ENCODE data around the gene AGMO. TPM values are rescaled to one million over a fixed set of nuclear protein-coding genes. Genes with fewer than 3 reads are reported as not detected.
"Not testable (repeated sequence)": the region's sequence is repeated elsewhere in the genome, so short reads cannot be mapped to it uniquely, and the experiment has no call there.

Gene AGMO
- total and polyA plus RNA-seq, 2 donors (not counting 1 experiment from before 2014, with no cell fraction given): not detected

- TF ChIP-seq, protein P1, sequence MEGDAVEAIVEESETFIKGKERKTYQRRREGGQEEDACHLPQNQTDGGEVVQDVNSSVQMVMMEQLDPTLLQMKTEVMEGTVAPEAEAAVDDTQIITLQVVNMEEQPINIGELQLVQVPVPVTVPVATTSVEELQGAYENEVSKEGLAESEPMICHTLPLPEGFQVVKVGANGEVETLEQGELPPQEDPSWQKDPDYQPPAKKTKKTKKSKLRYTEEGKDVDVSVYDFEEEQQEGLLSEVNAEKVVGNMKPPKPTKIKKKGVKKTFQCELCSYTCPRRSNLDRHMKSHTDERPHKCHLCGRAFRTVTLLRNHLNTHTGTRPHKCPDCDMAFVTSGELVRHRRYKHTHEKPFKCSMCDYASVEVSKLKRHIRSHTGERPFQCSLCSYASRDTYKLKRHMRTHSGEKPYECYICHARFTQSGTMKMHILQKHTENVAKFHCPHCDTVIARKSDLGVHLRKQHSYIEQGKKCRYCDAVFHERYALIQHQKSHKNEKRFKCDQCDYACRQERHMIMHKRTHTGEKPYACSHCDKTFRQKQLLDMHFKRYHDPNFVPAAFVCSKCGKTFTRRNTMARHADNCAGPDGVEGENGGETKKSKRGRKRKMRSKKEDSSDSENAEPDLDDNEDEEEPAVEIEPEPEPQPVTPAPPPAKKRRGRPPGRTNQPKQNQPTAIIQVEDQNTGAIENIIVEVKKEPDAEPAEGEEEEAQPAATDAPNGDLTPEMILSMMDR (IDR thresholded peaks at IDR 0.05): no peak
- TF ChIP-seq EZH2 (IDR thresholded peaks at IDR 0.05; ENCODE audit: borderline replicate concordance, insufficient read depth, low read depth, low read length, poor library complexity, severe bottlenecking): no peak
- Histone ChIP-seq H3K4me1 (ENCODE audit: control insufficient read depth in 2 of 2, insufficient read depth in 2 of 2, low read length in 2 of 2) (no peaks in the 10 kb centered on the region), H3K4me3 (ENCODE audit: control extremely low read depth in 1 of 5, extremely low read depth in 1 of 5, insufficient read depth in 1 of 5, low read depth in 2 of 5, low read length in 4 of 5) (no peak overlapping the region), H3K27ac (ENCODE audit: low read length in 2 of 2) (no peak overlapping the region), H4K20me1 (ENCODE audit: control insufficient read depth, insufficient read depth, low read length, poor library complexity, severe bottlenecking) (no peaks in the 10 kb centered on the region), H3K4me2 (replicated peaks; ENCODE audit: low read depth, low read length, poor library complexity, severe bottlenecking) (no peak overlapping the region), H2AFZ (ENCODE audit: insufficient read depth, low read depth, low read length, poor library complexity, severe bottlenecking) (no peak overlapping the region), H3K36me3 (replicated peaks in 1 of 2; ENCODE audit: control extremely low read depth in 1 of 2, control insufficient read depth in 1 of 2, extremely low read depth in 1 of 2, insufficient read depth in 2 of 2, low read length in 1 of 2) (no peaks in the 10 kb centered on the region), H3K79me2 (ENCODE audit: control insufficient read depth, insufficient read depth, low read length) (no peaks in the 10 kb centered on the region), H3K9ac (ENCODE audit: low read length) (no peak overlapping the region), H3K27me3 (replicated peaks in 1 of 4; ENCODE audit: control extremely low read depth in 1 of 4, control insufficient read depth in 3 of 4, insufficient read depth in 4 of 4, low read length in 3 of 4) (no peaks in the 10 kb centered on the region), H3K9me3 (ENCODE audit: control extremely low read depth in 1 of 3, control insufficient read depth in 2 of 3, insufficient read depth in 1 of 3, low read length in 2 of 3) (peaks cover 0 to 10% (median 0%) of the 10 kb centered on the region in 3 donors)
- no peaks in the 10 kb centered on the region for H3K4me1 Mint-ChIP-seq
- no peak overlapping the region for H3K4me3 Mint-ChIP-seq
- intact Hi-C loops (cut with micrococcal nuclease): no loop called here
- H3K27ac Mint-ChIP-seq: no peak overlapping the region
- ATAC-seq (ENCODE audit: low read depth) (no peak), DNase-seq (no peak)
- WGBS (ENCODE audit: insufficient coverage): 97% methylated on average over 16 of the region's 21 CpGs
- ChIA-PET CTCF (no interaction called here), POLR2A (no interaction called here)
- peaks cover 3% of the 10 kb centered on the region for H3K9me3 Mint-ChIP-seq (ENCODE audit: insufficient read depth)
- no peaks in the 10 kb centered on the region for H3K27me3 Mint-ChIP-seq
Observed at GRCh38 chr7:15525652-15526263, 36.1 kb downstream of the AGMO start.

GRCh38 chr7:15524077-15524476 is 37.7 kb downstream of the AGMO start:
- ChIA-PET POLR2A (no interaction called here), CTCF (no interaction called here)
- H3K27me3 ChIP-seq (replicated peaks in 1 of 4; ENCODE audit: control extremely low read depth in 1 of 4, control insufficient read depth in 3 of 4, insufficient read depth in 4 of 4, low read length in 3 of 4): no peaks in the 10 kb centered on the region
- no peaks in the 10 kb centered on the region for H3K4me1 ChIP-seq (ENCODE audit: control insufficient read depth in 2 of 2, insufficient read depth in 2 of 2, low read length in 2 of 2)
- no CpG with 5 or more reads among the region's 1 CpG for WGBS (ENCODE audit: insufficient coverage)
- H3K9me3 ChIP-seq (ENCODE audit: control extremely low read depth in 1 of 3, control insufficient read depth in 2 of 3, insufficient read depth in 1 of 3, low read length in 2 of 3): peaks cover 0 to 10% (median 0%) of the 10 kb centered on the region in 3 donors
- DNase-seq (no peak), ATAC-seq (ENCODE audit: low read depth) (no peak)
- H3K9me3 Mint-ChIP-seq (ENCODE audit: insufficient read depth): peaks cover 5% of the 10 kb centered on the region
- H3K4me2 ChIP-seq (replicated peaks; ENCODE audit: low read depth, low read length, poor library complexity, severe bottlenecking): no peak overlapping the region
- no peaks in the 10 kb centered on the region for H3K36me3 ChIP-seq (replicated peaks in 1 of 2; ENCODE audit: control extremely low read depth in 1 of 2, control insufficient read depth in 1 of 2, extremely low read depth in 1 of 2, insufficient read depth in 2 of 2, low read length in 1 of 2)
- no peak overlapping the region for H3K27ac Mint-ChIP-seq
- H3K4me3 ChIP-seq (ENCODE audit: control extremely low read depth in 1 of 5, extremely low read depth in 1 of 5, insufficient read depth in 1 of 5, low read depth in 2 of 5, low read length in 4 of 5): no peak overlapping the region
- H3K79me2 ChIP-seq (ENCODE audit: control insufficient read depth, insufficient read depth, low read length): no peaks in the 10 kb centered on the region
- intact Hi-C loops (cut with micrococcal nuclease): no loop called here
- no peak overlapping the region for H3K27ac ChIP-seq (ENCODE audit: low read length in 2 of 2)
- H3K4me3 Mint-ChIP-seq: no peak overlapping the region
- H2AFZ ChIP-seq (ENCODE audit: insufficient read depth, low read depth, low read length, poor library complexity, severe bottlenecking): no peak overlapping the region
- H3K4me1 Mint-ChIP-seq: no peaks in the 10 kb centered on the region
- H4K20me1 ChIP-seq (ENCODE audit: control insufficient read depth, insufficient read depth, low read length, poor library complexity, severe bottlenecking): no peaks in the 10 kb centered on the region
- TF ChIP-seq EZH2 (IDR thresholded peaks at IDR 0.05; ENCODE audit: borderline replicate concordance, insufficient read depth, low read depth, low read length, poor library complexity, severe bottlenecking): no peak
- TF ChIP-seq, protein P1 (IDR thresholded peaks at IDR 0.05): no peak
- no peaks in the 10 kb centered on the region for H3K27me3 Mint-ChIP-seq
- no peak overlapping the region for H3K9ac ChIP-seq (ENCODE audit: low read length)

GRCh38 chr7:15517865-15518264 is 44.0 kb downstream of the AGMO start:
- H3K4me1 Mint-ChIP-seq; H4K20me1 ChIP-seq (ENCODE audit: control insufficient read depth, insufficient read depth, low read length, poor library complexity, severe bottlenecking); H3K9me3 Mint-ChIP-seq (ENCODE audit: insufficient read depth); H3K79me2 ChIP-seq (ENCODE audit: control insufficient read depth, insufficient read depth, low read length); H3K4me3 ChIP-seq (ENCODE audit: control extremely low read depth in 1 of 5, extremely low read depth in 1 of 5, insufficient read depth in 1 of 5, low read depth in 2 of 5, low read length in 4 of 5); H3K27me3 Mint-ChIP-seq; intact Hi-C loops (cut with micrococcal nuclease); H3K9ac ChIP-seq (ENCODE audit: low read length); H3K36me3 ChIP-seq (replicated peaks in 1 of 2; ENCODE audit: control extremely low read depth in 1 of 2, control insufficient read depth in 1 of 2, extremely low read depth in 1 of 2, insufficient read depth in 2 of 2, low read length in 1 of 2); H3K27ac ChIP-seq (ENCODE audit: low read length in 2 of 2); H3K27ac Mint-ChIP-seq; DNase-seq; H2AFZ ChIP-seq (ENCODE audit: insufficient read depth, low read depth, low read length, poor library complexity, severe bottlenecking); H3K4me3 Mint-ChIP-seq; POLR2A ChIA-PET; H3K4me1 ChIP-seq (ENCODE audit: control insufficient read depth in 2 of 2, insufficient read depth in 2 of 2, low read length in 2 of 2); H3K4me2 ChIP-seq (replicated peaks; ENCODE audit: low read depth, low read length, poor library complexity, severe bottlenecking); ATAC-seq (ENCODE audit: low read depth); H3K27me3 ChIP-seq (replicated peaks in 1 of 4; ENCODE audit: control extremely low read depth in 1 of 4, control insufficient read depth in 3 of 4, insufficient read depth in 4 of 4, low read length in 3 of 4); CTCF ChIA-PET: not testable (repeated sequence)
- 96% methylated on average over 5 of the region's 7 CpGs for WGBS (ENCODE audit: insufficient coverage)
- peaks cover 0 to 12% (median 0%) of the 10 kb centered on the region in 3 donors for H3K9me3 ChIP-seq (ENCODE audit: control extremely low read depth in 1 of 3, control insufficient read depth in 2 of 3, insufficient read depth in 1 of 3, low read length in 2 of 3)

Measured in B cell (primary cell).